HG03565 (cell line): ENCODE data around the gene TRIM50.
"Not testable (repeated sequence)": the region's sequence is repeated elsewhere in the genome, so short reads cannot be mapped to it uniquely, and the experiment has no call there.

Source experiments
- ATAC-seq: cut with Tn5 transposase; IDR thresholded peaks from one replicate; pipeline ENCODE4 v1.9.1; 2021; ENCODE audit warnings: mild to moderate bottlenecking, moderate library complexity; ENCODE audit not compliant: unreplicated experiment

Gene TRIM50

DNA sequence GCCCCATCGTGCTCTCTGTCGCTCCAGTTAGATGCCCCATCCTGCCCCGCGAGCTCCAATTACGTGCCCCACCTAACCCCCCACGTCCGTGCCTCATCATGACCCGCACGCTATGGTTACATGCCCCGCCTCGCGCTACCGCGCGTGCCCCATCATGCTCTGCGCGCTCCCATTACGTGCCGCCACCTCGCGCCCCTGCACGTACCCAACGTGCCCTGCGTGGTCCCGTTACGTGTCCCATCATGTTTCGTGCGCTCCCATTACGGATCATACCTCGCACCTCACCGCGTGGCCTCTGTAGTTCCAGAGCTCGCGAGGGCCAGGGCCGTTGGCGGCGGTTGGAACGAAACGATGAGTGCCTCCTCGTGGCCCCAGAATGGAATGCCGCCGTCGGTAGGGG is at the start of gene TRIM50, which contains the start of gene FKBP6:
TRIM50 (minus strand) TSS at position 161 of the 400 bp plus-strand sequence. CDS start 3,295 bp downstream, outside the sequence.
FKBP6 (plus strand) TSS at position 240 of the 400 bp plus-strand sequence. CDS start 268 bp downstream, outside the sequence.
- ATAC-seq: not testable (repeated sequence)

DNA sequence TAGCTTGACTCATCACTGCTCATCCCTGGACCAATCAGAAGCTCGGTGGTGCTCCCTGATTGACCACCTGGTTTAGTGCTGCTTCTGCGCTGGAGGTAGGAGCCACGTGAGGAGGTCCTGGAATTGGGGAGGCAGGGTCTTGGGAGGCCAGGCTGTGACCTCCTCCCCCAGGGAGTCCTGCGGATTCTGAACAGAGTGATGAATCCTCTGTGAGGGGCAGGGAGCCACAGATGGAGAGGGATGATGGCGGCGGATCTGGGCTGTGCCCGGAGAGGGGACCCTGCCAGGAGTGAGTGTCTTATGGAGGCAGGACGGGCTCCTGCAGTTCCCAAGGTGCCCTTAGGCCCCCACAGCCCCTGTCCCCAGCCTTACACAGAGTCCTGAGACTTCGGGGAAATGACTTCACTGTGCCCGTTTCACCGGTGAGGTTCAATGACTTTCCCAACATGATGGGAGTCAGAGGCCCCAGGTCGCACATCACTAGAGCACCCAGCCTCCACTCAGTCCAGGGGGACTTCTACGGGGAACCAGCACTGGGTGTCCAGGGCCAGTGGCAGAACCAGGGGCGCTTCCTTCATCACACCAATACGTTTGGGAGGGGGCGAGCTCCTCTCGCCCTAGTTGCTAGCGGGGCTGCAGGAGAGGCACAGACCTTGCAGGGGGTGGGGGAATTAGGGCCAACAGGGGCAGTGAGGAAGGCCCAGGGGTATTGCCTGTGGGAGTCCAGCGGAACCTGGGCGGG is 49.0 kb upstream of the TRIM50 start:
- ATAC-seq: no peak

DNA sequence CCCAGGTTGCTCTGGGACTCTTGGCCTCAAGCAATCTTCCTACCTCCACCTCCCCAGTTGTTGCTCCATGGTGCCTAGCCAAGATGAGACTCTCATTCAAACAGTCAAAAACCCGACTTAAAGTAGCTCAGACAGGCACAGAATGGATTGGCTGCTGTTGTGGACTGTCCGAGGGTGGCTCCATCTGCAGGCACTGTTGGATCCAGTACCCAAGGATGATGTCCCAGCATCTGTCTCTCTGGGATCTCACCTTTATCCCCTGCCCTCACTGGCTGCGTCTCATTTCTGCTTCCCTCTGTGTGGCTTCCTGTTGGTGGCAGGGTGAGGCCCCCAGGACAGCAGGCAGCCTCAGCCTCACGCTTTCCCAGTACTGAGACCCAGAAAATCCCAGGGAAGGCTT is 48.4 kb upstream of the TRIM50 start:
- not testable (repeated sequence) for ATAC-seq

DNA sequence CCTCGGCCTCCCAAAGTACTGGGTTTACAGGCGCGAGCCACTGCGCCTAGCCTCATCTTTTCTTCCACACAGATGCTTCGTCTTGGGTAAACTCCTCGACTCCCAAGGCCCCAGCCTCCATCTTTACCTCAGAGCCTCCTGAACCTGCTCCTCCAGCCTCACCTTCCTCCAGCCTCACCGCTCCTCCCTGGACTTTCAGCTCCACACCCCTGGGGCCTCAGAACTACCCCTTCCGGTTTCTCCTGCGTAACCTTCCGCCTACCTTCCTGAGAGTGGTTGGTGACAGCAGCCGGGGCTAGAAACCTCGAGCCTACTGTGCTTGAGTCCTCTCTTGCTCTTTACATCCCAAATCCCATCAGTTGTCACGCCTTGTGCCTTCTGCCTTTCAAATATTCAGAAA is 45.9 kb upstream of the TRIM50 start:
- ATAC-seq: no peak

DNA sequence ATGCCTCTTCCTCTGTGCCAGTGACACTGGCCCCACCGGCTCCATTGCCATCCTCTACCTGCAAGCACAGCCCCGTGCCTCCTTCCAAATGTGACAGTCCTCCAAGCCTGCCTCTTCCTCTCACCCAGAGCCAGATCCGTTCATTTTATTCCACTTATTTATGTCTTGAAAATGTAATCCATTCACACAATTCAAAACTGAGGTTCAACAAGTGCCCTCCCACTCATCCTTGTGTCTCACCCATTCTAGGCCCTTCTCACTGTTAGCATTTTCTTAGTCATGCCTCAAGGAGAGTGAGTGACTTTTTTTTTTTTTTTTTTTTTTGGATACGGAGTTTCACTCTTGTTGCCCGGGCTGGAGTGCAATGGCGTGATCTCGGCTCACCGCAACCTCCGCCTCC is 41.7 kb upstream of the TRIM50 start:
- ATAC-seq: no peak

DNA sequence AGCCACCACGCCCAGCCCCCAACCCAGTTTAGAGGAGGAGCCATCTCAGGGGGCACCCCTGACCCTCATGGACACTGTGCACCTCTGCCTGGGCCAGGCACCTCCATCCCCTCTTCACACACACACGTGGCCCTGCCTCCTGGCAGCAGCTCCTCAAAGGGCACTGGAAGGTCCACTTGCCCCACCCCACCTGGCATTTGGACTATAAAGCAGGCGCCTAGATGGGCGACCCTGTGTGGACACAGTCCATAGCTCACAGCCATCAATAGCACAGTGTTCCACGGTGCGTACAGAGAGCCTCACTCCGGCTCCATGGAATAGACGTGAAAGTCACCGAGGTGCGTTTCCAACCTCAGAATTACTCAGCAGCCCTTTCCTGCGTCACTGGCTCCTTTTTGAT is 41.1 kb upstream of the TRIM50 start:
- ATAC-seq: no peak

DNA sequence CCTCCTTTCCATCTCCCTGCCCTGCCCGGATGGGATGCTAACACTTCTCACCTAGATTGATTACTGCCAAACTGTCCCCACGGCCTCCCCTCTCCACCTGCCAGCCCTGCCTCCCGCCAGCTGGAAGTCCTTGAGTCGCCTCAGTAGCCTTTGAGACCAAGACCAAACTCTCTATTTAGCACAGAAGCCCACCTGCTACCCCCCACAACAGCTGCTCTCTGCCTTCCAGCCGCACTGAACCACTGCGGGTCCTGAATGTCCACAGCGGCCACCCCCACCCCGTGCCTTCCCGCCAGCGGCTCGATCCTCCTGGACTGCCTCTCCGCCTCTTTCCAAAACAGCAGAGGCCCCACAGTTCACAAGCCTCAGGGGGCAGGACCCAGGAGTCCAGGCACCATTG is 39.1 kb upstream of the TRIM50 start:
- ATAC-seq: no peak

DNA sequence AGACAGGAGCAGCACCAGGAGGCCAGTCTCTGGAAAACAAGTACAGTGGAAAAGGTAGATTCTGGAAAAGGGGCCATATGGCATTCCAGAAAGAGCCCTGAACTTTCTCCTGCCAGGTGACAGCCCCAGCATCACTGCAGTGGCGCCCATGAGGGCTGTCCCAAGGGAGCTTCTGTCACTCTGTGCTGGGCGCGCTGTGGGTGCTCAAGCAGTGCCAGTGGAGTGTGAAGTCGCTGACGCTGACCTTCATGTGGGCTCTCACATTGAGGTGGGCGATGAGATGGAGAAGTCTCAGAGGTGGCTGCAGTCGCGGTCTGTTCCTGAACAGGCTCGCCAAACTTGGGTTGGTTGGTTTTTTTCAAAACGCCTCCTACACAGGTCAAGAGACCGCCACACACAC is 38.2 kb upstream of the TRIM50 start:
- no peak for ATAC-seq

DNA sequence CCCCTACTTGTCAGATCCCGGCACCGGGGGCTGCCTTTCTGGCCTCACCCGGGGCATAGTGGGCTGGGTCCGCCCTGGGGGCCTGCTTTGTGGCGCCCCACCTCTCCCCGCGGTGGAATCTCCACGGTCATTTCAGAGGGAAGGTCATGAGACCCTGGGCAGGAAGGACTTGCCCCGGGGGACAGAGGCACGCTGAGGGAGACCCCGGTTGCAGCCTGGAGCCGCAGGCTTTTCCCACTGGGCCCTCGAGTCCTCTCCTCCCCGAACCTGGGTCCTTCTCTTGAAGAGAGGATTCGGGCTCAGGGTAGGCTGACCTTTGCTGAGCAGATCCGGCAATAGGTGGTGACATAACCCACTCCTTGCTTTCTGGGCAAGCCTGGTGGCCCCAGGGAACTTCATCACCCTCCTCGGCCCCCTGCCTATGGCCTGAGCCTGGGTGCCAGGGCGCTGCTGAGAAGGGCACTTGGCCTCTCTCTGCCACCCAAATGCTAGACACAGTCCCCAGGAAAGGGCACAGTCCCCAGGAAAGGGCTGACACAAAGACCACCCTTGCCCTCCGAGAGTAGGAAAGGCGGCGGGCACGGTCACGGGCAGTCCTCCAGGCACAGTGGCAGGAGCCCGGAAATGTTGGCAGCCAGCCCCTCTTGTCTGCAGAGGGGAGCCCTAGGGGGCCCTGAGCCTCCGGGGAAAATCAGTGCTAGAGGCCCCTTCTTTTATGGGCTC is 36.3 kb upstream of the TRIM50 start:
- no peak for ATAC-seq

DNA sequence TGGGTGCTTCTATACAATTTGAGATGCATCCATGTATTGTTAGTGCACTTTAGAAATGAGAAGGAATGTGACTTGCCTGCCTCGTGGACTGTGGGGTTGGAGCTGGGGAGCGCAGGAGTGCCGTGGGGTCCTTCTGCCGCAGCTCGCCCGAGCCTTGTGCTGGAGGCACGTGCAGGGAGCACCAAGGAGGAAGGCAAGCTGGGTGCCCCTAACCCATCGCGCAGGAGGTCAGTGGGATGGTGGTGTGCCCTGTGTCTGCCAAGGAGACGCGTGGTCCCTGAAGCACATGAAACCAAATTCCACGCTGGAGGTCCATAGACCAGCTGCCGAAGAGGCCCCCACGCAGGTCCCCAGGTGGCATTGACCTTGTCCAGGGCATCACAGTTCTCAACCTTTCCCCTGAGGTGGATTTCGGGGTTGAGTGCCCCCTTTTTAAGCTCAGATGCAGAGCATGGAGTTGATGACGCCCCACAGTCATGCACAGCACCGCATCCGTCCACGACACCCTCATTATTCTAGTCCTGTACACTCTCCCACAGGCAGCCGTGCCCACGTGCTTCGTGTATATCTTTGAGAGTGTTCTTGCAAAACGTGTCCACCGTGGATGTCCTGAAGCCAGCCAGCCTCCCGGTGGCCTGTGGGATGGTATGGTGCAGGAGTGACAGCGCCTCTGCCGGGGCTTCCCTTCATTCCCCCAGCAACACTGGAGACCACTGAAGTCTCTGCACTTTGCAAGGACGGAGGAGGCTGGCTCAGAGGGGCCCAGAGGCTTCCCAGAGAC is 35.5 kb upstream of the TRIM50 start:
- no peak for ATAC-seq

DNA sequence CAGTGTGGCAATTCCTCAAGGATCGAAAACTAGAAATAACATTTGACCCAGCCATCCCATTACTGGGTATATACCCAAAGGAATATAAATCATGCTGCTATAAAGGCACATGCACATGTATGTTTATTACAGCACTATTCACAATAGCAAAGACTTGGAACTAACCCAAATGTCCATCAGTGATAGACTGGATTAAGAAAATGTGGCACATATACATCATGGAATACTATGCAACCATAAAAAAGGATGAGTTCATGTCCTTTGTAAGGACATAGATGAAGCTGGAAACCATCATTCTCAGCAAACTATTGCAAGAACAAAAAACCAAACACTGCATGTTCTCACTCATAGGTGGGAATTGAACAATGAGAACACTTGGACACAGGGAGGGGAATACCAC is 32.7 kb upstream of the TRIM50 start:
- not testable (repeated sequence) for ATAC-seq

DNA sequence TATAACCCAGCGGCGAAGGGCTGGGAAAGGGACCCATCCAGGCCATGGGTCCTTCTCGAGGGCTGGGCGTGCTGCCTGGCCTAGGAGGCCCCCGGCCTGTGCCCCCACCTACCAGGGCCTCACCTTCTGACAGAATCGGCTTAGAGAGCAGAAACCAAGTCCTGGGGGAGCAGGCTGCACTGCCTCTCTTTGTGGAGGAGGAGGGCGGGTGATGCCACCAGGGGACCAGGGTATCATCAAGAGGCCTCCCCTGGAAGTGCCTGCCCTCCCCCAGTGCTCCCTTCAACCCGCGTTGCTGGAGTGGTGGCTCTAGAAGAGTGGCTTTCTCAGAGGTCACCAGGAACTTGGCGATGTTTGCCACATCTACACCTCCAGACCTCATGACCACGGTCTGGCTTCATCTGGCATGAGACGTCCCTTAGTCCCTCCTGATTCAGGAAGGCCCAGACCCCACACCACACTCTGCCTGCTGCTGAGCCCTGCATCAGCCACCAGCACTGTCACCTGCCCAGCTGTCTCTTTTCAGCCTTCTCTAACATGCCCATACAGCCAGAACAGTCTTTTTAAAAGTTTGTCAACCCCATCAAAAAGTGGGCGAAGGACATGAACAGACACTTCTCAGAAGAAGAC is 32.0 kb upstream of the TRIM50 start:
- no peak for ATAC-seq

DNA sequence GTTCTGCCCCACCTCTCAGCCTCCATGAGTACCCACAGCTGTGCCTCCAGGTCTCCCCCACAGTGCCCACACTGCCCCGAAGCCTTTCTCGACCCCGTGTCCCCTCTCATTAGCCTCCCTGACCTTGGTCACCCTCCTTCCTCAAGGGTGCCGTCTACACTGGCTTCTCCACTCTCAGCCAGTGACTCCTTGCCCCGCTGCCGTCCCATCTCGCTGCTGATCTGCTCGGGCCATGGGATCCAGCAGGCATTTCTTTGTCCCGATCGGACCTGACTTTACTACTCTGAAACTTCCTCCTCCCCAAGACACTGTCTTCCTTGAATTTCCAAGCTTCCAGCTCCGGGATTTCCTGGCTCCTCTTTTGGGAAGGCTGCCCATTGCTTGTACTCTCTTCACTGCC is 31.4 kb upstream of the TRIM50 start:
- no peak for ATAC-seq

DNA sequence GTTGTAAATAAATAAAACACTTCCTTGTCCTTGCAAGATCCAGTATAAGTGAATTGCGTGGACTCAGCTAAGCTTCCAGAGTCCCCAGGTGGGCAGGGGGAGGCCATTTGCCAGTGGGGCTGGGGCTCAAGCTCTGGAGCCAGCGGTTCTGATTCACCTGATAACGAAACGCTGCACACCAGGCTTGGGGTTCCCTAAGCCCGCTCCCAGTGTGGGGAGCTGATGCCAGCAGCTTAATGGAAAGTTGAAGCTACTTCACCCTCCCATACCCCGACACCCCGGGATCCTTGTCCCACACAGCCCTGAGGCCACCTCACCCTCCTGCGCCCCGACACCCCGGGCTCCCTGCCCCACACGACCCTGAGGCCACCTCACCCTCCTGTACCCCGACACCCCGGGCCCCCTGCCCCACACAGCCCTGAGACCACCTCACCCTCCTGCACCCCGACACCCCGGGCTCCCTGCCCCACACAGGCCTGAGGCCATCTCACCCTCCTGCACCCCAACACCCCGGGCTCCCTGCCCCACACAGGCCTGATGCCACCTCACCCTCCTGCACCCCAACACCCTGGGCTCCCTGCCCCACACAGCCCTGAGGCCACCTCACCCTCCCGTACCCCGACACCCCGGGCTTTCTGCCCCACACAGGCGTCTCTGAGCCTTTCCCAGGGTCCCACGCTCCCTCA is 30.9 kb upstream of the TRIM50 start:
- no peak for ATAC-seq

DNA sequence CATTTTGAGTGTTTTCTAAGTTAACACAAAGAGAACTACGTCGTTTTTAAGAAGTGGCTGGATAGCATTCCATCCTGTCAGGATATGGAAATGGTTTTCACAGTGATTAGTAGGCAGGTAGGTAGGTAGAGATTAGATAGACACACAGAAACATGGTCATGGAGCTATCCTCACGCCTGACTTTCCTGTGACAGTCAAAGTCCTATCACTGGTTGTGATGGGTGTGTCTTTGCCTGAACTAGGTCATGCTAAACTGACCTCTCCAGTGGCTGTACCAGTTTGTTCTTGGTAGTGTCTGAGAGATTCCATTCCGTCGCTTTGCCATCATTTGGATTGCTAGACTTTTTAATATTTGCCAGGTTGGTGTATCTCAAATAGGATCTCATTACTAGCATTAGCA is 28.3 kb upstream of the TRIM50 start:
- ATAC-seq: no peak

DNA sequence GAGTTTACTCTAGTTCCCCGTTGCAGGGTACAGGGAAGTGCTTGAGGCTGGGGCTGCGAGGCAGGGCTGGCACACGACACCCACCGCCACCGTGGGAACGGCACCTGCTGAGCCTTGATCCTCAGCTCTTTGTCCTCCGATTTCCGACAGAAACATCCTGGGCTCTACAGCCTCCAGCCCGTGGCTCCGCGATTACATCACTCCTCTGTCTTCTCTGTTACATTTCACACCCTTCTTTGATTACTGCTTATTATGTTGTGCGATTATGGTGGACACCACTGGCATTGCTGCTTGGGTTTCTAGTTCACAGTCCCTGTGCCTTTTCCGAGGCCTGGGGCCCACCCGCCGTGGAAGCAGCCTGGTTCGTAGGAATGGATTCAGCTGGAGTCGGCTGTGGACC is 26.9 kb upstream of the TRIM50 start:
- ATAC-seq: no peak

DNA sequence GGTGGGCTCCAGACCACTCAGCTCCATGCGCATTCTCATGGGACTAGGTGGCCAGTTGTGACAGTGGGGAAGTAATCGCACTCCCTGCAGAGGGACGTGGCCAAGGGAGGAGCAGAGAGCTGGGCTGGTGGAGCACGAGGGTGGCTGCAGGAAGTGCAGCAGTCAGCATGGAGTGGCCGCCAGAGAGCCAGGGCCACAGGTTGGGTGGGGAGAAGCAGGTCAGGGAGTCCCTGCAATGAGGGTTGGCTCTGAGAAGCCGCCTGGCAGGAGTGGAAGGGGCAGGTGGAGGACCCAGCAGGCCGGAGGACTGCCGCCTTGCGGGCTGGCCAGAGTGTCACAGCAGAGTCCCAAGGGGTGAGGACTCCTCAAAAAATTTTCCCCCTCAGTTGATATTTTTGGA is 26.3 kb upstream of the TRIM50 start:
- ATAC-seq: no peak

DNA sequence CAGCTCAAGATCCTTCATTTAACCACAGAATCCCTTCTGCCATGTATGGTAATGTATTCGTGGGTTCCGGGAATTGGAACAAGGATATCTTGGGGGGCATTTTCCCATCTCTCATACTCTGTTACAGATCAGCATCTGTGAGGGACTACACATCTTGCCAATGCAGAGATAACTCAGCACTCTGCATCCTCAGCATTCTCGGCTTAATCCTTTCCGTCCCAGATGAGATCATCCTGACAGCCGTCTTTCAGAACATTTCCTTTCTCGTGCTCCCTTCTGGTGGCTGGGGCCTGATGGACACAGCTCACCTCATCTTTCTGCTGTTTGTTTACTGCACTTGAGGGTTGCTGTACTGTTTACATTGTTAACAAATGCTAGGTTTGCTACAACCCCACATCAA is 25.4 kb upstream of the TRIM50 start:
- ATAC-seq: no peak

DNA sequence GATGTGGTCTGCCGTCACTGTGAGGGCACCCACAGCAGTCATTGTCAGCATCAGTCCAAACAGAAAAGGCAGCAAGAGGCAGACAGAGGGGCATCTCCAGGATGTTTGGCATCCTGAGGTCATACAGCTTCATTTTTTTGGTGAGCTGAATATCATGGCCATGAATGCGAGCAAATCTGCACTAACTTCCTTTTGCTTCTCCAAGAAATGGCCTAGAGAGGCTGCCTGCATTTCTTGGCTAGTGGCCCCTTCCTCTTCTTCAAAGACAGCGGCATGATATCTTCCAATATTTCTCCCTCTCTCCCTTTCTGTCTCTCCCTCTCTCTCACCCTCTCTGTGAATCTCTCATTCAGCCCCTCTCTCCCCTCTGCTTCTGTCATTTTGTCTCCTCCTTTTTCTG is 24.9 kb upstream of the TRIM50 start:
- no peak for ATAC-seq

DNA sequence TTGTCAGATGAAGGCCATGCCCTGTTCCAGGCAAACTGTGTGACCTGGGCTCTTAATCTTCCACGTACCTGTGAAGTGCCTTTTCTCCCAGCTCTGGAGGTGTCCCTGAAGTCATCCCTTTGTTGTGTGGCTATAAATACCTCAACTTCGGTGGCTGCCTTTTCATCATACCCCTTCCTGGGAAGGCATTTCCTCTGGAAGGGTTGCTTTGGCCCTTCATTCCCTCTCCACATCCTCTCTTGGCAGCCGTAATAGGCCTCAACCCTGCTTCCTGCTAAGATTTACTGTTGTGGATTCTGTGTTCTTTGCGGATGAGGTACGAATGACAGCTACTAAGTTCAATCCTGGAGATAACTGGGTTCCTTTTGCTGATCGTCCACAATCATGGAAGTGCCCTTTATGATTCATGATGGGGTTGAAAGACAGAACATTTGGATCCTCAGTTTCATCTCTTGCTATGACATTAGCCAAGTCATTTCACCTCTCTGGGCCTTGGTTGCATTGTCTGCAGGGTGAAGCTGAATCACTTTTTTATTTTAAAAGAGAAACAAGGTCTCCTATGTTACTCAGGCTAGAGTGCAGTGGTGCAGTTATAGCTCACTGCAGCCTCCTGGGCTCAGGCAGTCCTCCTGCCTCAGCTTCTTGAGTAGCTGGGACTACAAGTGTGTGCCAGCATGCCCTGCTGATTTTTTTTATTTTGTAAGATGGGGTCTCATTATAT is 23.7 kb upstream of the TRIM50 start:
- ATAC-seq: no peak
